HG03521 (cell line): Measurements from ENCODE around the gene WDR87.
A peak's percentile ranks its signal among the peaks of the same experiment; 100 is the strongest.
"Not testable (repeated sequence)": the region's sequence is repeated elsewhere in the genome, so short reads cannot be mapped to it uniquely, and the experiment has no call there.

Experiments
- ATAC-seq: cut with Tn5 transposase; IDR thresholded peaks from one replicate; pipeline ENCODE4 v1.9.1; 2021; ENCODE audit warnings: mild to moderate bottlenecking, moderate library complexity; ENCODE audit not compliant: unreplicated experiment

WDR87 gene

GRCh38 chr19:37931881-37932655 lies 25.7 kb upstream of the WDR87 start:
- no peak for ATAC-seq

DNA sequence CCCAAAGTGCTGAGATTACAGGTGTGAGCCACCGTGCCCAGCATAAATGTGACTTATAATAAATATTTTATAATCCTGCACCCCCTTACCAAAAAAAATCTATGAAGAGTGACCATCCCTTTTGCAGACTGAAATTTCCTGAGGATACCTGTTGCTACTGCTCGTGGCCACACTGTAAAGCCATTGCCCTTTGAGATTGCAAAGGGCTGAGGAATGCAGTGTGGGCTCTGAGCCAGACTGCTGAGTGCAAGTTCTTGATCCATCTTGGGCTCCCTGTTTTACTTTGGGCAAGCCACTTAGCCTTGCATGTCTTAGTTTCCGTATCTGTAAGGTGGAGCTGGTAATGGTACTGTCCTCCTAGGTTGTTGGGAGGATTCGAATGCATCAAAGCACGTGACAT lies 24.0 kb upstream of the WDR87 start:
- ATAC-seq = no peak

GRCh38 chr19:37929355-37929923 lies 23.0 kb upstream of the WDR87 start:
- no peak for ATAC-seq

DNA sequence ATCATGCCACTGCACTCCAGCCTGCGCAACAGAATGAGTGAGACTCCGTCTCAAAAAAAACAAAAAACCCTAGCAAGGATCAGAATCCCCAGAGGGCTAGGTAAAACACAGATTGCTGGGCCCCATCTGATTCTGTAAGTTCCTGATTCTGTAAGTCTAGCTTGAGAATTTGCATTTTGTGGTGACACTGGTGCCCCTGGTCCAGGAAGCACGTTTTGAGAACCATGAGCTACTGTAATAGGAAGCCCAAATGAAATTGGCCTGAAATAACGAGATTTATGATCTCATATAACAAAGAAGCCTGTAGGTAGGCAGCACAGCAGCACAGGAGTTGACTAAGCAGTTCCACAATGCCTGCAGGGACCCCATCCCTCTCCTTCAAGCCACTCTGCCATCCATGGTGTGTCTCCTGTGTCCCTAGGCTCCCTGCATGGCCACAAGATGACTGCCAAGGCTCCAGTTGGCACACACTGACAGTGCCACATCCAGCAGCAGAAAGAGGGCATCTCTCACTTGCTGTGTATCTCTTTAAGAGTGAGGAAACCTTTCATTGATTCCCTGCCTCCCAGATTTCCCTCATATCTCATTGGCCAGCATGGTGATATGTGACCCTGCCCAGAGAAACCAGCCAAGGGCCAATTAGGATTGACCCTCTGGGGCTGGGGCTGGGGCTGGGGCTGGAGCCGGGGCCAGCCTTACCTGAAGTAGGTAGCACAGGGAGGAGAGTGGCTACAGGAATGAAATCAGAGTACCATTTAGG lies 22.3 kb upstream of the WDR87 start:
- ATAC-seq = no peak

DNA sequence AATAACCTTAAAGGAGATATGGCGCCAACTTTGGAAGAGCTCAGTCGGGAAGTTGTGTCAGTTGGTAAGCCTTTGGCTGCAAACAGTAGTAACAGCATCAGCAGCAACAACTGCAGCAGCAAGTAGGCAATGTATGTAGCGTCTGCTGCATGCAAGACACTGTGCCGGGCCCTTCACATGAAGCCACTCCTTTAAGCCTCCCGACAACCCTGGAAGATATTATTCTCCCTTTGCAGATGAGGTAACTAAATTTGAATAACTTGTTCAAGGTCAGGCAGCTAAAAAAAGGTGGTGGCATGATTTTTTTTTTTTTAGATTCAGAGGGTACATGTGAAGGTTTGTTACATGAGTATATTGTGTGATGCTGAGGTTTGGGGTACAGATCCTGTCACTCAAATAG lies 20.3 kb upstream of the WDR87 start:
- no peak for ATAC-seq

- no peak for ATAC-seq
These were observed 19.9 kb upstream of the WDR87 start for GRCh38 chr19:37926255-37926654.

- no peak for ATAC-seq
These were observed 18.8 kb upstream of the WDR87 start for GRCh38 chr19:37925212-37925611.

DNA sequence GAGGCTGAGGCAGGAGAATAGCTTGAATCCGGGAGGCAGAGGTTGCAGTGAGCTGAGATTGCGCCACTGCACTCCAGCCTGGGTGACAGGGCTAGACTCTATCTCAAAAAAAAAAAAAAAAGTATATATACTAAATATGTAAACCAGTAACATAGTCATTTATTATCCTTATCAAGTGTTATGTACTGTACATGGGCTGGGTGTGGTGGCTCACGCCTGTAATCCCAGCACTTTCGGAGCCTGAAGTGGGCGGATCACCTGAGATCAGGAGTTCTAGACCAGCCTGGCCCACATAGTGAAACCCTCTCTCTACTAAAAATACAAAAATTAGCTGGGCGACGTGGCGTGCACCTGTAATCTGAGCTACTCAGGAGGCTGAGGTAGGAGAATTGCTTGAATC lies 18.2 kb upstream of the WDR87 start:
- ATAC-seq = not testable (repeated sequence)

GRCh38 chr19:37920591-37921450 lies 14.4 kb upstream of the WDR87 start:
- no peak for ATAC-seq

DNA sequence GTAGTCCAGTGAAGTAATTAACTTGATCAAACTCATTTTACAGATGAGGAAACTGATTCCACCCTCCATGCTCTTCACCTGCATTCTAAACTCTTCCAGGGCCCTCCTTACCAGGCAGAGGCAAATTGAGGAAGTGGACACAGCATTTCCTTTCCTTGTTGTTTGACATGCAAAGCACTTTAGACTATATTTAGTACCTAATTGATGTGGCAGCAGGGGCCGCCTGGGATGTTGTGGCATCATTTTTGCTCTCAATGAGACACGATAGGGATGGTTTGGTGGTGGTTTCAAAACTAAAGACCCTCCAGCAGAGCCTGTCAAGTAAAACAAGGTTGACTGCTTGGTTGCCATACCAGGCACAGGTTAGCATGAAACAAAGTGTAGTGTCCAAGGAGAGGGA lies 8.5 kb upstream of the WDR87 start:
- ATAC-seq = no peak

DNA sequence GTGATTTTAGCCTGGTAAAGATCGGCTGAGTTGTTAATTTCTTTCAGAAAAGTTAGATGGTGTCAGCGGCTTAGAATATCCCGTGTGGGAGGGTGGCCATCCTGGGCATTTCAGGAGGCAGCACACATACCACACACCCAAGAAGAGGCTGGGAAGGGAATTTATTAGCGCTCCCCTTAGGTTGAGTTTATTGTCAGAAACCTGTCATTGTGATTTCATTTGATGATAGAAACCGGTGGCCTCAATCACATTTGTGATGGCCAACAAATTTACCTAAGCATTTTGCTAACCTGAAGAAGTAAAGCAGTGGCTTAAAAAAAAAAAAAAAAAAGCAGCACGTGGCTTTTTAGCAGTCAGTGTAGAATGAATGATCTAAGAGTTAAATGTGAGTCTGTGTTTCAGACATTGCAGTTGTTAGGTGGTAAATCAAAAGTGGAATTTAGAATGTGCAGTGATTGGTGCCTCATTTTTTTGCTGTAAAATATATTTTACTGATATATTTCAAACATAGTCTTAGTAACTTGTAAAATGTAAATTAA lies 3.3 kb upstream of the WDR87 start:
- no peak for ATAC-seq

DNA sequence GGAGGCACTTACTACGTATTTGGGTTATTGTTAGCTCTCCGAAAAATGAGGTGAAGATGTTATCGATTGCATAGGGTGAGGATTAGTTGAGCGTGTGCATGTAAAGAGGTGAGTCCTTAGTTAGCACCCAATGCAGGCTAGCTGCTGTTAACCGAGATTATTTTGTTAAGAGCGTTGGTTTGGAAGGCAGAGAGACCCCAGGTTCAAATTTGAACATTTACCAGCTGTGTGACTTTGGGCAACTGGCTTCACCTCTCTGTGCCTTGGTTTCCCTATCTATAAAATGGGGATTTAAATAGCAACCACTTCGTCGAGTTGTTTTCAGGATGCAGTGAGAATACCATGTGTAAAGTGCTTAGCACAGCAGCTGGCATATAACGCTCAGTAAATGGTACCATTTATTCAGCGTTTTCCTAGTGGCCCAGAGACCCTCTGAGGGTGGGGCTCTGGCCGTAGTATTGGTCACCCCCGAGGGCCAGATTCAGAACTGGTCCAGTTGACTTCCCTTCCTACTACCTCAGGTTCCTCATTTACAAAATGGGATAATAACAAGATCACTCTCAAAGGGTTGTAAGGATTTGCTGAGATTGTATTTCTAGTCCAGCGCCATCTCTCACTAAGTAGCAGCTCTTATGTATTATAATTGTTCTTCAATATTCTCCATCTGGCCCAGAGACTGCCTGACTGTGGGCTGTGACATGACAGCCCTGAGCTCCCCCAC lies 1.5 kb upstream of the WDR87 start:
- ATAC-seq = no peak

- ATAC-seq = peak; percentile 86
These were observed 708 bp upstream of the WDR87 start, which contains the start of gene SIPA1L3 for GRCh38 chr19:37906869-37907734. Gene SIPA1L3, plus strand, starts transcription at chr19:37907208. Its CDS starts 174,358 bp downstream, at chr19:38081566.

DNA sequence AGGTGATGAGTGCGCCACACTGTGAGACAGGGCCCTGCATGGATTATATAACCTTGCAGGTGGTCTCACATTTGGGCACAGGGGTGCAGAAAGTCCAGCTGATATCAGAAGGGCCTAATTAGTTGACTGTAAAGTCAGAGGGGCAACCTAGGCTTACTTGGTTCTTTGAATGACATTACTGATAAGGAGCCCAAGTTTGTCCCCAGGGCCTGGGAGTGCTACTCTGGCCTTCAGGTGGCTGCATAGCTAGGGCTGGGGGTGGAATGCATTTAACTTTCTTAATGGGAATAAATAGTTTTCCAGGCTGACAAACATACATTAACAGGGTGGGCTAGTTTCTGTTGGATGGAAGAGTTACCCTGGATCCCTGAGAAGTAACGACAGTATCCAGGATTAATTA lies 3.3 kb downstream of the WDR87 start:
- no peak for ATAC-seq

DNA sequence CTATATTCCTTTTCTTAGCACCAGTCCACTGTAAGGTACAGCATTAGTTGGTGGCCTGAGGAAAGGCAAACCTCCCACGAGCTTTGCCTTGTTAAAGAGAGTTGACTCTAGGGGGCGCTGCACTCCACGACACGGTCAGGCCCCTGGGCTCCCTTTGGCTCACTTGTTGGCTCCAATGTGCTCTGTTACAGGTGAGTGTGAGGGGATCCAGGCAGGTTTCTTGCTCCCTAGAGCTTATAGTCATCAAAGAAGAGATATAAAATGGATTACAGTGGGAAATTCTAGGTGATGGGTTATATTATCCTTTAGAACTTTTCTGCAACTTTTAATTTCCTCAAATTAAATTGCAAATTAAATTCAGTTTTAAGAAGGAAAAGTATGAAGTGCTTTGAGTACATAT lies 3.7 kb downstream of the WDR87 start:
- no peak for ATAC-seq

DNA sequence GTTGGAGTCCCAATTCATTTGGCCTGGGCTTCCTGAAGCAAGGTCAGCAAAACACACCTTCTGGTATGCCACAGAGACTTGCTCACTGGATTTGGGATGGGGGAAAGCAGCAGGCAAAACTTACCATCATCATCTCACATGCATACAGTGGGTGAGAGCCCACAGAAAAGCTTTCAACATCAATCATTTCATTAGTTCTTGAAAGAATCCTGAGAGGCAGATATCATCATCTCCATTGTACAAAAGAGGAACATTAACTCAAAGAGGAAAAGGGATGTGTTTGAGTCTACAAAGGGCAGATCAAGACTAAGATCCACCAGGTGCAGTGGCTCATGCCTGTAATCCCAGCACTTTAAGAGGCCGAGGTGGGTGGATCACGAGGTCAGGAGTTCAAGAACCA lies 6.4 kb downstream of the WDR87 start:
- ATAC-seq = no peak

GRCh38 chr19:37899453-37899852 lies 6.9 kb downstream of the WDR87 start:
- no peak for ATAC-seq

DNA sequence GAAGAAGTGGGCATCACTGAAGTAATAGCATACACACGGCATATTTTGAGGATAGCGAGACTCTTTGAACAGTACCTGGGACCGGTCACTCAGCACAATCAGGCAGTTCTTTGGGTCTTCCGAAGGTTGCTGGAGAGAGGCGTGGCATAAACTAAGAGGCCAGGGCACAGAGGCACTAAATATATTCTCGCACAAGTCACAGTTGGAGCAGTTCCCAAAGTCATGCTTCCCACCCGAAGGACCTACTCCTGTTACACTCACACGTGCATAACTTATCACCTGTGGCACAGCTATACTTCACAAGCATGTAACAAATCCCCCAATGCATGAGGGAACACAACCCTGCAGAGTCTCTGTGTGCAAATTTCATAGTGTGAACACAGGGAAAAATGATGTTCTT lies 10.2 kb downstream of the WDR87 start:
- no peak for ATAC-seq
